G401.6 (cell line): Measurements from ENCODE around the gene SMIM9.
"Not testable (repeated sequence)": the region's sequence is repeated elsewhere in the genome, so short reads cannot be mapped to it uniquely, and the experiment has no call there.

ENCODE experiments used
- FAIRE-seq: peaks from 2 replicates; lab custom pipeline; 2012; peaks lifted over from hg19 to GRCh38; lab: Jason Lieb, UNC

The SMIM9 gene

GRCh38 chrX:154834562-154834961 lies at the start of gene SMIM9:
TSS of gene SMIM9 (minus strand) at chrX:154834662. CDS start at chrX:154830856, 3,806 bp downstream.
- no peak for FAIRE-seq

GRCh38 chrX:154884069-154884468 lies 49.6 kb upstream of the SMIM9 start:
- not testable (repeated sequence) for FAIRE-seq

GRCh38 chrX:154873329-154873728 lies 38.9 kb upstream of the SMIM9 start:
- no peak for FAIRE-seq

- not testable (repeated sequence) for FAIRE-seq
Measured at GRCh38 chrX:154868522-154868921, 34.1 kb upstream of the SMIM9 start.

GRCh38 chrX:154855256-154855655 lies 20.8 kb upstream of the SMIM9 start:
- no peak for FAIRE-seq

- FAIRE-seq = no peak
Measured at GRCh38 chrX:154850957-154851611, 16.6 kb upstream of the SMIM9 start.

GRCh38 chrX:154840856-154841255 lies 6.4 kb upstream of the SMIM9 start:
- peak; percentile 87 for FAIRE-seq

- FAIRE-seq = no peak
Measured at GRCh38 chrX:154836163-154836562, 1.7 kb upstream of the SMIM9 start.

- FAIRE-seq = no peak
Measured at GRCh38 chrX:154833746-154834274, 652 bp downstream of the SMIM9 start.

- FAIRE-seq = no peak
Measured at GRCh38 chrX:154829926-154830442, 4.5 kb downstream of the SMIM9 start.

GRCh38 chrX:154829134-154829533 lies 5.3 kb downstream of the SMIM9 start:
- no peak for FAIRE-seq

GRCh38 chrX:154828016-154828408 lies 6.5 kb downstream of the SMIM9 start:
- no peak for FAIRE-seq

- FAIRE-seq = no peak
Measured at GRCh38 chrX:154827194-154828015, 7.1 kb downstream of the SMIM9 start.

GRCh38 chrX:154825586-154825985 lies 8.9 kb downstream of the SMIM9 start:
- not testable (repeated sequence) for FAIRE-seq

- no peak for FAIRE-seq
Measured at GRCh38 chrX:154824638-154825037, 9.8 kb downstream of the SMIM9 start.

GRCh38 chrX:154822029-154822428 lies 12.4 kb downstream of the SMIM9 start:
- FAIRE-seq = no peak

GRCh38 chrX:154821523-154821922 lies 12.9 kb downstream of the SMIM9 start:
- no peak for FAIRE-seq

GRCh38 chrX:154819771-154820341 lies 14.6 kb downstream of the SMIM9 start:
- no peak for FAIRE-seq

GRCh38 chrX:154818916-154819770 lies 15.3 kb downstream of the SMIM9 start:
- FAIRE-seq = no peak

- FAIRE-seq = not testable (repeated sequence)
Measured at GRCh38 chrX:154817048-154817618, 17.3 kb downstream of the SMIM9 start.

- FAIRE-seq = not testable (repeated sequence)
Measured at GRCh38 chrX:154816326-154816898, 18.1 kb downstream of the SMIM9 start.
